HG03442 (cell line): Measurements from ENCODE around the gene SPDYE1.

Experiments
- ATAC-seq: cut with Tn5 transposase; IDR thresholded peaks from one replicate; pipeline ENCODE4 v1.9.1; 2021; ENCODE audit warnings: mild to moderate bottlenecking, moderate library complexity; ENCODE audit not compliant: unreplicated experiment

The SPDYE1 gene

DNA sequence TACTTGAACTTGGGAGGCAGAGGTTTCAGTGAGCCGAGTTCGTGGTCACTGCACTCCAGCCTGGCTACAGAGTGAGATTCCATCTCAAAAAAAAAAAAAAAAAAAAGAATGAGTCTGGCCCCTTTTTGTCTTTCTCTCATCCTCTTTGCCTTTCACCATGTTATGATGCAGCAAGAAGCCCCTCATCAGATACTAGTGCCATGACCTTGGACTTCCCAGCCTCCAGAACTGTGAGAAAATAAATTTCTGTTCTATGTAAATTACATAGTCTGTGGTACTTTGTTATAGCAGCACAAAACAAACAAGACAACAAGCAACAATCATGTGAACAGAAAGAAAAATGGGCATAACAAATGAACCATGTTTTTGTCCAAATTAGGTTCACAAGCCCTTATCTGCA, 44.5 kb downstream of the SPDYE1 start:
- no peak for ATAC-seq

DNA sequence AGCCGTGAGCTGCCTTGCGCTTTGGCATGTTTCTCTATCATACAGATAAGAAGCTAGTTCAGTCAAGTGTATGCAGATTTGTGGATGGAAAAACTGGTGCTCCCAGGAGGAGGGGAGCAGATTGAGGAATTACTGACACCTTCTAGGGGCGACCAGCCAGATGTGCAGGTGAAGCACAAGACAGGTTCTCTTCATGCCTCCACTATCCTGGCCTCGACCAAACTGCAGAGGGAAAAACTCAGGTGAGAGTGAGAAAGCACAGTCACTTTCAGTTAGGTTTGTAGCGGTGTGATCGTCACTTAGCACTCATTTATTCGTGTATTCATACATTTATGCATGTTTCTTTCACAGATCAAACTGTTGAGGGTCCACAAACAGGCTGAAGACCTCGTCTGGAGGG, 46.2 kb downstream of the SPDYE1 start:
- no peak for ATAC-seq

DNA sequence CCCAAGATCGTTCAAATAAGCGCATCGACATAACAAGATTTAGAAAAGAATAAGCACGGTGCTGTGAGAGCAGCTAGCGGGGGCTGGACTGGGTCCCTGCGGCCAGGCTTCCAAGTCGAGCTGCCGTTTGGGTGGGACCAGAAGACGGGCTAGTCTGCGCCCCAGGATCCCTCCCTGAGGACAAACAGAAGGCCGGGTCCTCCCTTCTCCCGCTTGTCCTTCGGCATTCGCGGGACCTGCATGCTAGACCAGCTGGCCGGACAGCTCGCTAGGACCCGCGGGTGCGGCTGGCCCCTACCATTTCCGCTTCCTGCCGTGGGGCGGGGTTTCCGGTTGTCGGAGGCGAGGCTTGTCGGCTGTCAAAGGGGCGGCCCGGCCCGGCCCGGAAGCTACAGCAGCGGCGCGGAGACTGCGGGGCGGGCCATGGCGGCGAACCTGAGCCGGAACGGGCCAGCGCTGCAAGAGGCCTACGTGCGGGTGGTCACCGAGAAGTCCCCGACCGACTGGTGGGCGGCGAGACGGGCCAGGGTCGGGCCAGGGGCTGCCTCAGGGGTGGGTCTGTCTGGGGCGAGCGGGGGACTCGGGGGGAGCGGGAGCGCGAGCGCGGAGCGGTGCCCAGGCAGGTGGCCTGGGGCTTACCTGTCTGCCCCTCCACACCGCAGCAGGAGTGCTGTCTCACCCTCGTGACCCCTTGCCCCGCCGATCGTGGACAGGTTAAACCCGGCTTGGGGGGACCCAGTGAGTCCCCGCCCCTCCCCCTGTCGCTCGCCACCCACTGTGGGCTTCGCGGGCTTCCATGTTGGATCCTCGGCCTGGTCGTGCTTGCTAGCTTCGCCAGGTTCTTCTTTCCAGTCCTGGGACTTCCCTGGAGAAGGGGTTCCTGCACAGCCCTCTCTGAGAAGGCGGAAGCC, 46.9 kb downstream of the SPDYE1 start, which contains the start of gene DBNL:
Gene DBNL, plus strand, starts transcription at position 388 of the 911 bp plus-strand sequence. Its CDS starts 36 bp downstream, at position 424.
- ATAC-seq = peak; percentile 71

DNA sequence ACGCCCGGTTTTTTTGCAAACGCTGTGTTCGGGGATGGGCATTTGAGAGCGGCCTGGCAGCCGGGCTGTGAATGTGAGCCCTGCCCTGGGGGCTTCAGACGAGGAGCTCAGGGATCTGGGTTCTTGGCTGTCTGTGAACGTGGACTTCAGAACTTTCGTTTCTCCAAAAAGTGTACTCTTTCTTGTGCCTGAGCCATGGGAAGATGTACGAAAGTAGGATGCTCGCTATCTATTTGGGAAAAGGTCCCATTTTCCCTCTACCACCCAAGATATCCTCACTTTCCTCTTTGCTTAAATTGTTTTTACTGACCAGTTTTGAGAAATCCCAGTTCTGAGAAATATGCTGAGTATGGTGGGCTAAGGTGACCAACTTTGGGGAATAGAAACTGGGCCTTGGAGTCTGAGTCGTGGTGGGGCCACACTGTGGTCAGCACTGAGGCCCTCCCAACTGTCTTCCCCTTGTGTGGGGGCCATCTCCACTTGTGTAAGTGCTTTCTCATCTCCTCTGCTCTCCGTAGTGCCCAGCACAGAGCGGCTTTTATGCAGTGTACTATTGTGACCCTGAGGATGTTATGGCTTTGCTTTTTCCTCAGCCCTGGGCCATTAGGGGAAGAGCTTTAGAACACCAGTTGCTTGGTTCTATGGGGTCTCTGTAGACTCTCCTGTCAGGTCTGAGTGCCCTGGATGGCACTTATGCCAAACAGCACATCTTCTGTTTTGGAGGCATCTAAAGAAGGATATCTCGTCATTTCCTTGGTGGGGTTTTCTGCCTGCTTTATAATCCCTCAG, 47.7 kb downstream of the SPDYE1 start:
- ATAC-seq = peak; percentile 10

DNA sequence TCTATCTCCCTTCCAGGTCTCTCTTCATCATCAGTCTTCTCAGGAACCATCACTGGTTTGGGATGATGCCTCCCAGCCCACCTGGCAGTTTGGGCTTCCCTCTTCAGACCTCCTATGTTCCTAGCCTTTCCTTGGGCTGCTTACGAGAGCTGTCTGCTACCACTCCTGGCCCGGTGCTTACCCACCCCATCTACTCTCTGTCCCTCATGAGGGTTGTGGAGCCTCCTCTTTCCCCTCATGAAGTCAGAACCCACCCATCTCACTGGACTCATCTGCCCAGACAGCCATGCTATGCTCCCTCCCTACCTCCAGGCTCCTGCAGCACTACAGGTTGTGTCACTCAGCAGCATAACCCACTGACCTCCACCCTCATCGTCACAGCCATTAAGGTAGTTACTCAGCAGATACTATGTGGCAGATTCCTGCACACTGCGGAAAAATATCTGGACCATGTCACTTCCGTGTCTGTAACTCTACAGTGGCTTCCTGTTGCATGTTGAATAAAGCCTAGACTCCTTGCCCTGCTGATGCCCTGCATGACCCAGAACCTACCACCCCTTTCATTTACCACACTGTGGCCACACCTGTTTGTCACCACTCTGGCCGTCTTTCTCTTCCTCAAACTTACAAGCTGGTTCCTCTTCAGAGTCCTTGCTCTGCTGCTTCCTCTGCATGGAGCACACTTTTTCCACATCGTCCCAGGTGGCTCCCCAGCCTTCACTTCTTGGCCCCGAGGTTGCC, 48.8 kb downstream of the SPDYE1 start:
- ATAC-seq = peak; percentile 34

DNA sequence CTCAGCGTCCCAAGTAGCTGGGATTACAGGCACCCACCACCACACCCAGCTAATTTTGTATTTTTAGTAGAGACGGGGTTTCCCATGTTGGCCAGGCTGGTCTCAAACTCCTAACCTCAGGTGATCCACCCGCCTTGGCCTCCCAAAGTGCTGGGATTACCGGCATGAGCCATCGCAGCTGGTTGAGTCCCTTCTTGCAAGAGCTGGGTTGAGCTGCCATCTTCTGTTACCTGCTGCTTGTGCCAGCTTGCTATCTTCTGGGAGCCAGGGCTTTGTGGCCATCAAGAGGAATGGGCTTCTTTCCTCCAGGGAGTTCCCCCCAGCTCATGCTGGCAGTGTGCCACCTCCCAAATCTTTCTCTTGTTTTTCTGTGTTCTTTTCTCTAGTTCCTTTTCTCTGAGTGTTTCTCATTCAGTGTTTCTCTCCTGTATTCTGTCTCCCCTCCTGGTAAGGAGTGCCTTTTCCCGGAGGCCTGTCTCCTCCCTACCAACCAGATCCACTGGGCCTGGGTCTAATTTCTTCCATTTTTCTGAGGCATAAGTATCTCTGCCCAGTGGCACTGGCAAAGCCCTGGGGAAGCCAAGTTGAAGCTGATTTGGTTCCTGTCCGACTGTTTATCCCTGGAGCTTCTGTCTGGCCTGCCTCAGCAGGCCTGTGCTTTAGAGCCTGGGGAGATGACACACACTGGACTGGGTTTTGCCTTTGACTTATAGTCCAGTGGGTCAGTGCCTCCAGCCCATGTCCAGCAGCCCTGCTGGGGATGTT, 50.5 kb downstream of the SPDYE1 start:
- no peak for ATAC-seq

DNA sequence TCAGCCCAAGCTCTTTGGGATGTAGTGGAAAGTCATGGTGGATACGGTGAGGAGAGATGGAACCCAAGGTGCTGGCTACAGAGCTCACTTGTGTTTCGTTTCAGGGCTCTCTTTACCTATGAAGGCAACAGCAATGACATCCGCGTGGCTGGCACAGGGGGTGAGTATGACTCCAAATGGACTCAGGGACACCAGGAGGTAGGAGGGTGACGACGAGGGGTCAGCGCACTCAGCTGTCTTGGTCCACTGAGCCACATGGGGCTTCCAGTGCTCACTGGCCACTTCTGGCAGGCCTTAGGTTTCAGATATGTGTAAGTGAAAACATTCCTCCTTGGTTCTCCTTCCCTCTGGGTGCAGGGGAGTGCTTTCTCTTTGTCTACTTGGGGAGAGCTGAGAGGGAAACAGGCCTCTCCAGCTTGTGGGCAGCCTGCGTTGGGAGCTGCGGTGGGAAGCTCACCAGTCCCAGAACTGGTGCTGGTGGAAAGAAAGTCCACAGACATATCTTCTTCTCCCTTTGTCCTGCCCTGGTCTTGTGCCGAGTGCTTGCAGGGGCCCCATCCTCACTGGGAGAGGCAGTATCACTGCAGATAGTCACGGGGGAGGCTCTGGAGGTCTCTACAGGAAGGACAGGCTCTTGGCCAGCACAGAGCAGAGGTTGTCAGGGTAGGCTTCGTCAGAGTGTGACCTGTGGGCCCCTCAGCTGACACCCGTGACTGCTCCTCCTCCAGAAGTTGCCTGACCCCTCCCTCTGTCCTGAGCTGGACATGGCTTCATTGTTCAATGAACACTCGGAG, 52.6 kb downstream of the SPDYE1 start:
- ATAC-seq = no peak

DNA sequence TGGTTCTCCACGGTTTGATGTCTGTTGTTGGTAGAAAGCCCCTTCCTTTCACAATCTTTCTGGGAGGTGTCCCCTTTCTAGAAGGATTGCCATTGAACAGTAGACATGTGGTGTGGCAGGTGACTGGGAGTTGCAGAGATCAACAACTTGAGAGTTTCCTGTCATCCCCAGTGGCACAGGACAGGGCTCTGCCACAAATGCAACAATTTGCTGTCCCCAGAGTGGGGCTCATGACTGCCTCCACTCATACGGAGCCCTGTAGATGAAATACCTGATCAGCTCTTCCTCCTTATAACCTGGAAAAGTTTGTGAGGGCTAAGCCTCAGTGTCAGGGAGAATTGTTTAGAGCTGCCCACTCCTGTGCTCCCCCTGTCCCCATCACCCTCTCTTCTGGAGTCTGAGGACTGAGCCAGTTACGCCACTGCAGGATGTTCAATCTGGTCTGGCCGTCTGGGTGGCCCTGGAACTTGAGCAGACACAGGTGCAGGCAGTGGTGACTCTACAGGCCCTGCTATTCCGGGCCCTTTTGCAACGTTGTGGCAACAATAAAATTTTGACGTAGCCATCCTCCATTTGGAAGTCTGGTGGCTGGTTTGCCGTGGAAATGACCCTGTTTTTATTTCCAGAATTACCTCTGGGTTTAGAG, 53.3 kb downstream of the SPDYE1 start:
- ATAC-seq = no peak

DNA sequence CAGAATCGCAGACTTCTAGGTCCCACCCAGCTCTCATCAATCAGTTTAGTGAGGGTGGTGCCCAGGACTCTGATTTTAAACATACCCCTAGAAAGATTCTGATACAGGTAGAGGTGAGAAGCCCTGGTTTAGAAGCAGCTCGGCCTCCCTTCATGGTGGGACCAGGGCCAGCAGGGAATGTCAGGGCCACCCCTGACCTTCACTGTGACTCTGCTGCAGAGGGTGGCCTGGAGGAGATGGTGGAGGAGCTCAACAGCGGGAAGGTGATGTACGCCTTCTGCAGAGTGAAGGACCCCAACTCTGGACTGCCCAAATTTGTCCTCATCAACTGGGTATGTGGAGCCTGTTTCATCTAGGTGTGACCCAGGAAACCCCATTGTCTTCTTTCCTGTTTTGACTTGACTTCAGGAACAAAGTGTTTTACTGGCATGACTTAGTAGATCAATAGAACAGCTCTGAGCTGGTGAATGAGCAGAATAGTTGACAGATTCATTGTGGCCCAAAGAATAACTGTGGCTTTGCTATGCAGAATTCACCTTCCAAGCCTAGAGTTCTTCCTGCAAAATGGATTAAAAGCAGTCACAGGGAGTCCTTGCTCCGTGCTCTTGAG, 54.0 kb downstream of the SPDYE1 start:
- ATAC-seq = no peak

DNA sequence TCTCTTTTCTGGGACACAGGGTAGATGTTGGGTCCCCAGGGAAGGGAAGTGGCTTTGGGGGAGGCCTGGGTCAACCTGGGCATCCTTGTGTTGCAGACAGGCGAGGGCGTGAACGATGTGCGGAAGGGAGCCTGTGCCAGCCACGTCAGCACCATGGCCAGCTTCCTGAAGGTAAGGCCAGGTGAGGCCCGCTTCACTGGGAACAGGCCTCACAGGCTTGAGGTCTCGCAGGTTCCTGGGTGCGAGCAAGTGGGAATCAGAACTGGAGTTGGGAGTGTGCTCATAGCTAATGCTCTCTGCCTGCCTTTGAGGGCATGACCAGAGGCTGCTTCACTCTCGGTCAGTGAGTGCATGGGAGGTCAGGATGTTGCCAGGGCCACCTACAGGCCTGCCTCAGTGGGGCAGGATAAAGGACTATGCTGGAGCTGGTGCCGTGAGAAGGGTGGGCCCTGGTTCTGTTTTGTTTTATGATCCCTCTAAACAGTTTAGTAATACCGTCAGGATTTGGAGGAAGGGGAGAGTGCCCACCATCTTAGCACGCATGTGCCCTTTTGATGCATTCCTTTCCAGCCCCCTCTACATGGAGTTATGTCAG, 55.2 kb downstream of the SPDYE1 start:
- no peak for ATAC-seq

DNA sequence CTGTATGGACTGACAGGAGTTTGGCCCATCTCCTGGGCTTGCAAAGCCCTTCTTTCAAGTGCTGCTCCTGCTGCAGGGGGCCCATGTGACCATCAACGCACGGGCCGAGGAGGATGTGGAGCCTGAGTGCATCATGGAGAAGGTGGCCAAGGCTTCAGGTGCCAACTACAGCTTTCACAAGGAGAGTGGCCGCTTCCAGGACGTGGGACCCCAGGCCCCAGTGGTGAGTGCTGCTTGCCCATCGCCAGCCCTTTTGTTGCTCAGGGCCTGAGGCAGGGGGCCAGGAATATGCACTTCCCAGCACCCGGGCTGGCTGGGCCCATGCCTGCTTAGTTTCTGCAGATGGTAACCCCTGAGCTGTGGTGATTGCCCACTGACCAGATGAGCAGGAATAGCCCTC, 59.0 kb downstream of the SPDYE1 start:
- ATAC-seq = no peak

DNA sequence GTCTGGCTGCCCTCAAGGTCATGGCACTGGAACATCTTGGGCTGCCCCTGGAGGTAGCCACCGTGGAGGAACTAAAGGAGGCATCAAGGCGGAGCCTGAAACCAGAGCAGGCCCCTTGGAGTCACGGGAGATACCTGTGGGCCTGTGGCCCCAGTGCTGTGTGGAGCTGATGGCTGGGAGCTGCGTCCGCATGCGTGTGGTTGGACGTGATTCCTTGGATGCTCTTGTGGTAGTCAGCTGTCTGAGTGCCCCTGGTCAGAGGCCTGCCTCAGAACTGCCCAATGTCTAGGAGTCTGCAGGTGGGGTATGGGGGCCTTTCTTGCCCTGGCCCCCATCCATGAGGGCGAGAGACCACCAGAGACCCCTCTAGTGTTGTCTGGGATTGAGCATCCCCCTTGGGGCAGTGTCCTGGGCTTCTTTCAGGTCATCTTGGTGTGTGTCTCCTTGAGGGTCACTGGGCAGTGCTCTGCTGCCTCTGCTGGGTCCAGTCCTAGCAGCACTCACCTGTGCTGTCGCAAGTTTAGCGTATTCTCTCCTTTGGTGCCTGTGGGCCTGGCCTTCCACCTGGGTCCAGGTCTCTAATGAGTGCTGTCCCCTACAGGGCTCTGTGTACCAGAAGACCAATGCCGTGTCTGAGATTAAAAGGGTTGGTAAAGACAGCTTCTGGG, 59.6 kb downstream of the SPDYE1 start:
- ATAC-seq = no peak

DNA sequence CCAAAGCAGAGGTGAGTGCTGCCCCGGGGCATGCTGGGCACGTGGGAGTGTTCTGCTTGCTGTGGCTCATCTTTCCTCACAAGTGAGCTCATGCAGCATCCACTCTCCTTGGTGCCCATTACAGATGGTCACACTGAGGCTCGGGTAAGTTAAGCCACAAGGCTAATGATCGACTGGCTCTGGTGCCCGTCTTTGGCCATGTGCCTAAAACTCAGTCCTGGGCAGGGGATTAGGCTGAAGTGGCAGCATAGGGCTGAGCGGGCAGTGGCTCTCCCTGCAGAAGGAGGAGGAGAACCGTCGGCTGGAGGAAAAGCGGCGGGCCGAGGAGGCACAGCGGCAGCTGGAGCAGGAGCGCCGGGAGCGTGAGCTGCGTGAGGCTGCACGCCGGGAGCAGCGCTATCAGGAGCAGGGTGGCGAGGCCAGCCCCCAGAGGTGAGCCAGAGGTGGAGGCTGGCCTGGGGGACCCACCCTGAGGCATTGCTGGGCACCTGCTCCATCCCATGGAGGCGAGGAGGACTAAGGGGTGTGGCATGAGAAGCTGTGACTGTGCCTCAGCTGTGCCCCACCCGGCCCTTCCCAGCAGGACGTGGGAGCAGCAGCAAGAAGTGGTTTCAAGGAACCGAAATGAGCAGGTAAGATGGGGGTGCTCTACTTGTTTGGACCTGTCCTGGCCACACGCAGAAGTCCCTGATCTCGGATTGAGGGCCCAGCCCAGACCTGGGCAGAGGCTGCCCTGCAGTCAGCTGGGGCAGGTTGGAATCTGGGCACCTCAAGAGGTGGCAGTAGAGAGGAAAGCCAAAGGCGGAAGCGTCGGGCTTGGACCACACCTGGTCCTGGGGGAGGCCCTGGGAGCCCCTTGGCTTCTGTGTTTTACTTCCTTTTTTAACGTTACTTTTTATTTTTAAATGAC, 60.4 kb downstream of the SPDYE1 start:
- ATAC-seq = no peak

DNA sequence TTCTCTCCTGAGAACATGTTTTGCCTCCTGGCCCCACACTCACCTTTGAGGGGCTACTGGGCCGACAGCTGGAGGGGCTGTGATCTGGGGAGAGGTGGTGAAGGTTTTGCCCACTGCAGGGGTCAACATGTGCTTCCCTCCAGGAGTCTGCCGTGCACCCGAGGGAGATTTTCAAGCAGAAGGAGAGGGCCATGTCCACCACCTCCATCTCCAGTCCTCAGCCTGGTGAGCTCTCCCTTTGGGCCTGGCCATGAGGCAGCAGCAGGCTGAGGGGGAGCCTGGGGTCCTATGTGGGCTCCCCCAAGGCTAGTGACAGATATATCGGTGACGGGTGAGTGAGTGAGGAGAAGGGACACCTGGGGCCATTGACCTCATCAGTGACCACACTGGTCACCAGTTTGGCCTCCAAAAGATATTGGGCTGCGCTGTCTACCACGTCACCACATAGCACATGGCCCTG, 61.1 kb downstream of the SPDYE1 start:
- no peak for ATAC-seq

DNA sequence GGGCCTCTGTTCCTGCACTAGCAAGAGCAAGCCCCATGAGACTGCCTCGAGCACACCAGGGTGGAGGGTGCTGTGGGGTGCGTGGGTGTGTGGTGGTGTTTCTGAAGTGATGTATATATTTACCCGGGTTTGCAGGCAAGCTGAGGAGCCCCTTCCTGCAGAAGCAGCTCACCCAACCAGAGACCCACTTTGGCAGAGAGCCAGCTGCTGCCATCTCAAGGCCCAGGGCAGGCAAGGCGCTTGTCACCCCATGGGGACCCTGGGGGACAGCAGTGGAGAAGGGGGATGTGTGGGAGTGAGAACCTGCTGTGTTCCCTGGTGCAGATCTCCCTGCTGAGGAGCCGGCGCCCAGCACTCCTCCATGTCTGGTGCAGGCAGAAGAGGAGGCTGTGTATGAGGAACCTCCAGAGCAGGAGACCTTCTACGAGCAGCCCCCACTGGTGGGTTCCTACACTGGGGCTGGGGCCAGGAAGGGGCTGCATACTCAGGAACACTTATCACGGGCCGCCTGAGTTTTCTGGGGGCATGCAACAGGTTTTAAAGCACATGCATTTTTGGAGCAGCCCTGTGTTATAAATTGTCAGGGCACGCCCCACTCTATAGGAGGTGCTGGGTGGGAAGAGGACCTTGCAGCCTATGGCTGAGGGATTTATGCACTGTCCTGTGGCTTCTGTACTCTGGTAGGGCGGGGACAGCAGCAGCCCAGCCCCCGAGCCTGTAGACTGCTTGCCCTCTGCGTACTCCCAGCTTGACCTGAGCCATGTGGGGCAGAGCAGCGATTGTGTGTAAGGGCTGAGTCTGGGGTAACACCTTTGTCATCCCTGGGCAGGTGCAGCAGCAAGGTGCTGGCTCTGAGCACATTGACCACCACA, 61.8 kb downstream of the SPDYE1 start:
- peak; percentile 69 for ATAC-seq
